NCI-H2081 (cell line): ENCODE measurements around the gene RTP3.

Source experiments
- DNase-seq, 2 experiments: peaks; one replicate each; lab custom pipeline; 2025; lab: John Stamatoyannopoulos, UW

The RTP3 gene

GRCh38 chr3:46497556-46498265 lies at the start of gene RTP3:
Gene RTP3 (plus strand): TSS chr3:46497976. CDS start chr3:46498063, 87 bp downstream.
- DNase-seq = no peak

- no peak for DNase-seq
Observed at GRCh38 chr3:46448721-46449120, 49.1 kb upstream of the RTP3 start.

GRCh38 chr3:46449755-46450552 lies 47.8 kb upstream of the RTP3 start:
- DNase-seq = no peak

DNA sequence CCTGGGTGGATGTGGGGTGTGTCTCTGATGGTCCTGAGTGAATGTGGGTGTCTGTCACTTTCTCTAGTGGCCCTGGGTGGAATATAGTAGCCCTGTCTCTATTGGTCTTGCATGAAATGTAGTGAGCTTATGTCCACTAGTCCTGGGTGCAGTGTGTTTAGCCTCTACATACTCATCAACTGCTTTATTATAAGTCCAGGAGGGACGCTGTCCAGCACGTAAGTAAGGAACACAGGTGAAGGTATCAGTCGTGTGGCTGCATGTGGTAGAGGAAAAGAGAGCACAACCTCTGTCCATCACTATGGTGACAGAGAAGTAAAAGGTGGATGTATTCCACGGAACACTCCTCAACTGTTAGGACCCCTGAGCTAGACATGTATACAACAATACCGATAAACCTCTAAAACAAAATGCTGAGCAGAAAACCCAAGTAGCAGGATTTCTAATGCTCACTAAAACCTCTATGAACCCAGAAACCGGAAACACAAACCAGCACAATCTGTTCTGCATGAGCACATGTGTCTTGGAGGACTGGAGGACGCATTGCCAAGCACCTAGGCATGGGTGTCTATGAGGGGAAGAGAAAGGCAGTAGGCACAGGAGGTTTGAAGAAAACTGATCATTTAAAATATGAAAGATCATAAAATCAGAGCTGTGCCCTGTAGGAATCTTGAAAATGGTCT lies 44.1 kb upstream of the RTP3 start:
- no peak for DNase-seq

GRCh38 chr3:46454209-46454595 lies 43.6 kb upstream of the RTP3 start:
- no peak for DNase-seq

DNA sequence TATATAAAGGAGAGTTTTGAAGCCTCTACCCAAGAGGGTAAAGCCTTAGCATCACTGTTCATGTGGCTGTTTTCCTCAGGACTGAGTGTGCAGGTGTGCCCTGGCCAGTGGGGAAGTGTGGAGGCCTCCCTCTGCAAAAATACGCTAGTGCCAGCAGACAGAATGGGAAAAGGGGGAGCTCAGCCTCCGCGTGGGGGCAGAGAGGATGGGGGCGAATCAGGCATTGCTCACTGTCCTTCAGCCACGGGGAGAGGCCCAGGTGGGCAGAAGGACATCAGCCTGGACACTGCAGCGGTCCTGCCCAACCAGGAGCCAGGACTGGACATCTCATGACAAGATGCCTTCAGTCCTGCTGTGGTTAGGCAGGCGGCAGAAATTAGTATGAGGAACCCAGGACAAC lies 43.2 kb upstream of the RTP3 start:
- no peak for DNase-seq

GRCh38 chr3:46455231-46456115 lies 42.3 kb upstream of the RTP3 start:
- DNase-seq = no peak

- DNase-seq = no peak
Observed at GRCh38 chr3:46456118-46456517, 41.7 kb upstream of the RTP3 start.

GRCh38 chr3:46460051-46460450 lies 37.7 kb upstream of the RTP3 start:
- DNase-seq = no peak

- DNase-seq = no peak
Observed at GRCh38 chr3:46462111-46462510, 35.7 kb upstream of the RTP3 start.

DNA sequence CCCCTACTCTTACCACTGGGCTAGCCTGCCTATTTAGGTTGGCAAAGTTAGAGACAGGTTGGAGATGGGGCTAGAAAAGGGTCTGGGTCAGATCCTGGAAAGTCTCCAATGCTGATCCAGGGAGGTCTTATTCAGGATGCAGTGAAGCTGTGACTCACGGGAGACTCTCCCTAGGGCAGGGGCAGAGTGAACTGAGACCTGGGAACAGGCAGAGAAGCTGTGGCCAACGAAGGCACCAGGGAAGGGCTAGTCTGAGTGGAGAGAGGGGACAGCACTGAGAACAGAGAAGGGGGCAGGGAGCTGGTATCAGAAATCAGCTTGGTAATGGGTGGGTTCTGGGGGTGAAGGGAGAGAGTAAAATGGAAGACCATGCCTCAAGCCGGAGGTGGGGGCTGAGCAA lies 35.3 kb upstream of the RTP3 start:
- DNase-seq = no peak

DNA sequence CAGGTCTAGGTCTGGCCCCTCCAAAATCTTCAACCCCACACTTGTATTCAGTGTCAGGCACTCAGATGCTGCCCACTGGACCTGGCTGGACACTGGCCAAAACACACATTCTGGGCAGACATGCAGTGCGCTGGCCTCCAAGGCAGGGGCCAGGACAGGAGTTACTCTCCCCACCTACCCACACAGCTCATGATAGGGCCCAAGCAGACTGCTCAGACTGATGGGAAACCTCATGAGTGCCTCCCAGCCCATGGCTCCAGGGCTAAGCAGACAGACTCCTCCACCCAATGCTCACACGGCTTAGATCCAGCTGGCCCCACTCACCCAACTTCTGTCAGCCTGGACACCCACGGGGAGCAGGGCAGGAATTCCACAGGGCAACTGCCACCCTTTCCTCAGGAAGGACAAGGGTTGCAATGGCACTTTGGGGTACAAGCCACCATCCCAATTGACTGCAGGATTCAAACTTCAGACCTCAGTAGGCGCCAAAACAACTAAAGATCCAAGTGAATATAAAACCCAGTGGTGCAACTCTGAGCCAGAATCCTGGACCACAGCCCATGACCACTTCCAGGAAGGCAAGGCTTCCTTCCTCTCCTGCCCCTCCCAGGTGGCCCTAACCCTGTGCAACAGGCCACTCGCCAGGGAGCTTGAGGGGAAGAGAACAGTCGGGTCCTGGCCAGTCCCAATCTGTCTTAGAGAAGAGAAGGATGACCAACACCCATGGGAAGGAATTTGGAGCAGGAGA lies 34.5 kb upstream of the RTP3 start:
- no peak for DNase-seq

DNA sequence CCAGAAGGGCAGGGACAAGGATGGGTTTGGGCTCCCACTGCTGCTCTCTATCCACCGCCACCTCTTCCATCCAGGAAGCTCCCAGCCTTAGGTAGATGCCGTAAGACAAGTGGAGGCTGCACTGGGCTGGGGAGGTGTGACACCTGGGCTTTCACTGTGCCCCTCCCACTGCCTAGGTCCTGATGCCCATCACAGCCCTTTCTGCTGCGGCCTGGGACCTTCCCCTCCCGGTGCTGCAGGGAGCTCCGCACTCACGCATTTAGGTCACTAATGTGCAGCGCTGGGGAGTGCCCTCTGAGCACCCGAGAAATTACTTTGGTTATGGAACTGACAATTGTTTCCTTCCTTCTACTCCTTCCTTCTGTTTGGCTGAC lies 33.9 kb upstream of the RTP3 start:
- no peak for DNase-seq

DNA sequence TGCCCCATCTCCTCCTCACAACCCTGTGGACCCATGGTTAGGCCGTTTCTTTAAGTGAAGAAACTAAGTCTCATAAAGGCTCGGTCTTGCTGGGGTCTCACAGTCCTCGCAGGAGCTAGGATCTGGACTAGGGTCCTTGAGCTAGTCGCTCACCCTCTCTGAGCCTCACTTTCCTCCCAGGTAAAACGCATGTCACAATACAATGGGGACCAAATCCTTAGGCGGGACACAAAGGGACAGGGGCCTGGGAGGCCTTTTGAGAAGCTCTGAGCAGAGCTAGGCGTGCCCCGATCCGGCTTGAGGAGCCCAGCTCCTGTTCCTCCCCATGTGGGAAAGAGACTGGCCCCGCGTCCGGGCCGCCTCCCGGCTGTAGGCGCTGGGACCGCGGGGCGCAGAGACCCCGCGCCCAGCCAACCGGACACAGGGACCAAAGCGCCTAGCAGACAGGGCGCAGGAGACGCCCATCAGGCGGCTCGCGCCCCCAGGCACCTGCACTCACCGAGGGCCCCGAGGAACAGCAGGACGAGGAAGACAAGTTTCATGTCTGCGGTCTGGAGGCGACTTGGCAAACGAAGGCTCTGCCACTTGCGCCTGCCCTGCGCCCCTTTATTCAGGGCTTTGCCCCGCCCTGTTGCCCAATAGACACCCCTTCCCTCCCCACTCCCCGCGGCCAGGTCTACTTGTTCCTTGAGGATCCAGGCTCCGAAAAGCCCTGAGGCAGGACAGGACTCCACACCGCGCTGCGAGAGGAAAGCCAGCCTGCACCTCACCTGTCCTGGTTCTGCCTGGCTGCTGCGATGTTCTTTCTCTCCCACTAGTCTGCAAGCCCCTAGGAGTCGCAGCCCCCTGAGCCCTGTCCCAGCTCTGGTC lies 33.2 kb upstream of the RTP3 start, which contains the start of gene LTF:
TSS of gene LTF (minus strand) at position 580 of the 870 bp plus-strand sequence. CDS start at position 542, 38 bp downstream.
- no peak for DNase-seq

DNA sequence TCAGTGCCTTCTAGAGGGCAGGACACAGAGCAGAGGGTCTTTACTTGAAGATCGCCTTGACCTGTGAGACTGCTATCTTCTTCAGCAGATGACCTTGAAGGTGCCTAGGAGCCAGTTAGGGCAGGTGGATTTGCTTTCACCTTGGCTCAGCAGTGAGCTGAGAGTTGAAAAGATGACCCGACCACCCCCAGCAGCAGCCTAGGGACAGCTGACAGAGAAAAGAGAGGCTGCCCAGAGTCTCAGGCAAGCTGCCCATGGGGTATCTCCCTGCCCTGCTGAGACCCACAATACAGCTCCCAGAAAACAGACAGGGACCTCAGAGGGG lies 32.6 kb upstream of the RTP3 start:
- DNase-seq = no peak

GRCh38 chr3:46466273-46466672 lies 31.5 kb upstream of the RTP3 start:
- no peak for DNase-seq

DNA sequence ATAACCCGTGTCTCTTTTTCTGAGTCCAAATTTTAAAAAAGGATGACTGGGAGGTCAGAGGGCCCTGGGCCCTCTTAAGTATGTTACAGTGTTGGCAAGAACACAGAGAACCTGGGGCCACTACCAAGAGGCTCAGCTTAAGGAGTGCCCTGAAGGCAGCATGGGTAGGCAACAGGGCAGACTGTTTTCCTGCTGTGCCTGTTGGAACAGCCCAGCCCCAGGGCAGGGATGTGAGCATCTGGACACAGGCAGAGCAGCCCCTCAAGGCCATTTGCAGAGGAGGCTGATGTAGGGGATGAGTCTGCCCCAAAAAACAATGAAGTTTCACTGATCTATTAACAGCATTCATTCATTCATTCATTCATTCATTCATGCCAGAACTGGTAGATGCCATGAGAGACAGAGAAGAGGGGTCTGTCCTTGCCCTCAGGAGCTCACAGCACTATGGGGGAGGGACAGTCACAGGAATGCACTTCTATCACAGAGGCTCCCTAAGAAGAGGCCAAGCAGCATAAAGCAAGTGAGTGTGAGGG lies 30.8 kb upstream of the RTP3 start:
- no peak for DNase-seq

- no peak for DNase-seq
Observed at GRCh38 chr3:46467562-46467961, 30.2 kb upstream of the RTP3 start.

DNA sequence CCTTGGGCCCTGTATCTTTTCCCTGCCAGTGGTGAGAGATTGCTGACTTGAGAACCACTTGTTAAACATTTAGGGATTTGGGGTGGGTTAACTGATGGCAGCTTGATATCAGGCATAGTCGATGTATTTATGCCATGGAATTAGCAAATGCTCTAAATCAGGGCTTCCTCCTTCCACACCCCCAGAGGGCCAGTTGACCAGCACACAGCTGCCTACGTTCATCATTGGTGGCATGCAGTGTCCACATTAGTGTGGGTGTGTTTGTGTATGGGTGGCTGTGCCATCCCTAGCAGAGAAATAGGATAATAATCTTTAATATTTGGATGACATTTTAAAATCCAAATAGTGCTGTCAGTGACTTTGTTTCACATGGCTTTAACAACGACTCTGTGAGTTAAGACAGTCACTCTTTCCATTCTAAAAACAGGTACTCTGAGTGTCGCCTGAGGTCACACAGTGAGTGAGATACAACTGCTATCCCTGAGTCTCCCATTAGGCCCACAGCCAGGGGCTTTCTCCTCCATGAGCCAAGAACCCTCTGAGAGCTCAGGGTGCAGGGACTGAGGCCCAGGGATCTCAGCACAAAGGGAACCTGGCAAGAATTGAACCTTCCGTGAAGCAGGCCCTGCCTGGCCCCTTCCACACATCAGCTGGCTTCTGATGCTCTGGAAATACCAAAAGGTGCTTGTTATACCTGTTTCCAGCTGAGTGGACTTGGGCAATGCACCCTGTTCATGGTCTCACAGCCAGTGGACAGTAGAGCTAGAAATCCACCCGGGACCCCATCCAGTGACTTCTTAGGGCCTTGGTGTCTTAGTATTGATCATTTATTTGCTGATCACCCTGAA lies 28.8 kb upstream of the RTP3 start:
- no peak for DNase-seq
